Measurements from ENCODE around the gene AFAP1L1.

DNA sequence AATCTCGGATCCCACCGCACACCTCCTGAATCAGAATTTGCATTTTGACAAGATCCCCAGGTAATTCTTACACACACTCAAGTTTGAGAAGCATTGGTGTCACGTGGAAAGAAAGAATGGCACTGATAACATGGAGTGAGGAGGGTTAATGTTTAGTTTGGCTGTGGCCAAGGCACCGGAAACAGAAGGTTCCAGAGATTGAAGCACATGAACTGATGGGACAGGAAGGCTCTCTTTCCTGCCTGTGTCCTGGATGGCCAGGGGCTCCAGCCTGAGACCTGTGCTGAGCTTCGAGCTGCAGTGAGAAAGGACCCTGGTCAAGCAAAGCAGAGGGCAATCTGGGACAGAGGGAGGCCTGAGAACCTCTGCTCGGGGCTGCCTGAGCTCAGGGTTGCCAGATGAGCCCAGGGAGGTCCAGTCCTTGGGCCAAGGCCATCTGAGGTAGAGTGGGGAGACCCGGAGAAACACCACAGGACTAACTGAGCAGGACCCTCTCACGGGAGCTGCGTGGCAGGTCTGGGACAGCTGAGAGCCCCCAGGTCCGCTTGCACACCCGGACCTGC is 27.3 kb downstream of the AFAP1L1 start:
- TF ChIP-seq HDAC6 (IDR thresholded peaks at IDR 0.05; ENCODE audit: unreplicated experiment) = no peak
- no peak for TF ChIP-seq RBBP5 (conservative IDR thresholded peaks at IDR 0.05)
- no peak for TF ChIP-seq HDGF (IDR thresholded peaks at IDR 0.05)
- TF ChIP-seq GABPA (IDR thresholded peaks at IDR 0.05; ENCODE audit: low read depth) = no peak
- TF ChIP-seq, protein P1, sequence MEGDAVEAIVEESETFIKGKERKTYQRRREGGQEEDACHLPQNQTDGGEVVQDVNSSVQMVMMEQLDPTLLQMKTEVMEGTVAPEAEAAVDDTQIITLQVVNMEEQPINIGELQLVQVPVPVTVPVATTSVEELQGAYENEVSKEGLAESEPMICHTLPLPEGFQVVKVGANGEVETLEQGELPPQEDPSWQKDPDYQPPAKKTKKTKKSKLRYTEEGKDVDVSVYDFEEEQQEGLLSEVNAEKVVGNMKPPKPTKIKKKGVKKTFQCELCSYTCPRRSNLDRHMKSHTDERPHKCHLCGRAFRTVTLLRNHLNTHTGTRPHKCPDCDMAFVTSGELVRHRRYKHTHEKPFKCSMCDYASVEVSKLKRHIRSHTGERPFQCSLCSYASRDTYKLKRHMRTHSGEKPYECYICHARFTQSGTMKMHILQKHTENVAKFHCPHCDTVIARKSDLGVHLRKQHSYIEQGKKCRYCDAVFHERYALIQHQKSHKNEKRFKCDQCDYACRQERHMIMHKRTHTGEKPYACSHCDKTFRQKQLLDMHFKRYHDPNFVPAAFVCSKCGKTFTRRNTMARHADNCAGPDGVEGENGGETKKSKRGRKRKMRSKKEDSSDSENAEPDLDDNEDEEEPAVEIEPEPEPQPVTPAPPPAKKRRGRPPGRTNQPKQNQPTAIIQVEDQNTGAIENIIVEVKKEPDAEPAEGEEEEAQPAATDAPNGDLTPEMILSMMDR (IDR thresholded peaks at IDR 0.05 in 2 of 3, conservative IDR thresholded peaks at IDR 0.05 in 1 of 3; ENCODE audit: control insufficient read depth in 2 of 3, extremely low read depth in 1 of 3, insufficient read depth in 1 of 3, low read depth in 3 of 3, low read length in 3 of 3) = no peak
- no peak for TF ChIP-seq NFYB (IDR thresholded peaks at IDR 0.05; ENCODE audit: insufficient read depth, low read depth, low read length)
- TF ChIP-seq JUNB (IDR thresholded peaks at IDR 0.05) = no peak
- TF ChIP-seq, protein P2, sequence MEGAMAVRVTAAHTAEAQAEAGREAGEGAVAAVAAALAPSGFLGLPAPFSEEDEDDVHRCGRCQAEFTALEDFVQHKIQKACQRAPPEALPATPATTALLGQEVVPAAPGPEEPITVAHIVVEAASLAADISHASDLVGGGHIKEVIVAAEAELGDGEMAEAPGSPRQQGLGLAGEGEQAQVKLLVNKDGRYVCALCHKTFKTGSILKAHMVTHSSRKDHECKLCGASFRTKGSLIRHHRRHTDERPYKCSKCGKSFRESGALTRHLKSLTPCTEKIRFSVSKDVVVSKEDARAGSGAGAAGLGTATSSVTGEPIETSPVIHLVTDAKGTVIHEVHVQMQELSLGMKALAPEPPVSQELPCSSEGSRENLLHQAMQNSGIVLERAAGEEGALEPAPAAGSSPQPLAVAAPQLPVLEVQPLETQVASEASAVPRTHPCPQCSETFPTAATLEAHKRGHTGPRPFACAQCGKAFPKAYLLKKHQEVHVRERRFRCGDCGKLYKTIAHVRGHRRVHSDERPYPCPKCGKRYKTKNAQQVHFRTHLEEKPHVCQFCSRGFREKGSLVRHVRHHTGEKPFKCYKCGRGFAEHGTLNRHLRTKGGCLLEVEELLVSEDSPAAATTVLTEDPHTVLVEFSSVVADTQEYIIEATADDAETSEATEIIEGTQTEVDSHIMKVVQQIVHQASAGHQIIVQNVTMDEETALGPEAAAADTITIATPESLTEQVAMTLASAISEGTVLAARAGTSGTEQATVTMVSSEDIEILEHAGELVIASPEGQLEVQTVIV (IDR thresholded peaks at IDR 0.05; ENCODE audit: borderline replicate concordance, partially characterized antibody) = no peak
- TF ChIP-seq, protein P3, sequence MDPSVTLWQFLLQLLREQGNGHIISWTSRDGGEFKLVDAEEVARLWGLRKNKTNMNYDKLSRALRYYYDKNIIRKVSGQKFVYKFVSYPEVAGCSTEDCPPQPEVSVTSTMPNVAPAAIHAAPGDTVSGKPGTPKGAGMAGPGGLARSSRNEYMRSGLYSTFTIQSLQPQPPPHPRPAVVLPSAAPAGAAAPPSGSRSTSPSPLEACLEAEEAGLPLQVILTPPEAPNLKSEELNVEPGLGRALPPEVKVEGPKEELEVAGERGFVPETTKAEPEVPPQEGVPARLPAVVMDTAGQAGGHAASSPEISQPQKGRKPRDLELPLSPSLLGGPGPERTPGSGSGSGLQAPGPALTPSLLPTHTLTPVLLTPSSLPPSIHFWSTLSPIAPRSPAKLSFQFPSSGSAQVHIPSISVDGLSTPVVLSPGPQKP (IDR thresholded peaks at IDR 0.05; ENCODE audit: low read depth, low read length) = no peak
- no peak for TF ChIP-seq RCOR1 (conservative IDR thresholded peaks at IDR 0.05; ENCODE audit: low read depth, low read length)
- TF ChIP-seq, protein P4, sequence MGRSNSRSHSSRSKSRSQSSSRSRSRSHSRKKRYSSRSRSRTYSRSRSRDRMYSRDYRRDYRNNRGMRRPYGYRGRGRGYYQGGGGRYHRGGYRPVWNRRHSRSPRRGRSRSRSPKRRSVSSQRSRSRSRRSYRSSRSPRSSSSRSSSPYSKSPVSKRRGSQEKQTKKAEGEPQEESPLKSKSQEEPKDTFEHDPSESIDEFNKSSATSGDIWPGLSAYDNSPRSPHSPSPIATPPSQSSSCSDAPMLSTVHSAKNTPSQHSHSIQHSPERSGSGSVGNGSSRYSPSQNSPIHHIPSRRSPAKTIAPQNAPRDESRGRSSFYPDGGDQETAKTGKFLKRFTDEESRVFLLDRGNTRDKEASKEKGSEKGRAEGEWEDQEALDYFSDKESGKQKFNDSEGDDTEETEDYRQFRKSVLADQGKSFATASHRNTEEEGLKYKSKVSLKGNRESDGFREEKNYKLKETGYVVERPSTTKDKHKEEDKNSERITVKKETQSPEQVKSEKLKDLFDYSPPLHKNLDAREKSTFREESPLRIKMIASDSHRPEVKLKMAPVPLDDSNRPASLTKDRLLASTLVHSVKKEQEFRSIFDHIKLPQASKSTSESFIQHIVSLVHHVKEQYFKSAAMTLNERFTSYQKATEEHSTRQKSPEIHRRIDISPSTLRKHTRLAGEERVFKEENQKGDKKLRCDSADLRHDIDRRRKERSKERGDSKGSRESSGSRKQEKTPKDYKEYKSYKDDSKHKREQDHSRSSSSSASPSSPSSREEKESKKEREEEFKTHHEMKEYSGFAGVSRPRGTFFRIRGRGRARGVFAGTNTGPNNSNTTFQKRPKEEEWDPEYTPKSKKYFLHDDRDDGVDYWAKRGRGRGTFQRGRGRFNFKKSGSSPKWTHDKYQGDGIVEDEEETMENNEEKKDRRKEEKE (IDR thresholded peaks at IDR 0.05) = no peak

All from GM12878 (cell line).